GM23338 (cell line): Measurements from ENCODE around the gene SRD5A2. TPM values are rescaled to one million over a fixed set of nuclear protein-coding genes. Genes with fewer than 3 reads are reported as not detected.
A peak's percentile ranks its signal among the peaks of the same experiment; 100 is the strongest.

ENCODE experiments used
- ATAC-seq: fragments of 200-7000 bp; cut with Tn5 transposase; 3 replicates; pipeline ENCODE4 v1.9.1; 2020
- DNase-seq: peaks from one replicate; pipeline ENCODE4 v3.0.0-alpha.2; 2015; ENCODE audit warnings: low spot score
- H2AFZ ChIP-seq: fragments of 200-600 bp; sonication (generic); 2 replicates; pipeline ENCODE4 v1.8.0; 2016; ENCODE audit warnings: antibody characterized with exemption, mild to moderate bottlenecking, moderate library complexity
- H3F3A ChIP-seq: fragments of 200-600 bp; sonication (generic); replicated peaks from 2 replicates; pipeline ENCODE4 v1.8.0; 2017; ENCODE audit warnings: antibody characterized with exemption, mixed run types, low read depth
- H3K27ac ChIP-seq: fragments of 200-600 bp; sonication (generic); 2 replicates; pipeline ENCODE4 v1.6.1; 2016; ENCODE audit warnings: low read depth
- H3K27me3 ChIP-seq: fragments of 200-600 bp; sonication (generic); 2 replicates; pipeline ENCODE4 v1.8.0; 2016; ENCODE audit warnings: mild to moderate bottlenecking, mixed run types, moderate library complexity; ENCODE audit not compliant: insufficient read depth
- H3K36me3 ChIP-seq: fragments of 200-600 bp; sonication (generic); 2 replicates; pipeline ENCODE4 v1.8.0; 2016; ENCODE audit warnings: mild to moderate bottlenecking; ENCODE audit not compliant: insufficient read depth
- H3K4me1 ChIP-seq: fragments of 200-600 bp; sonication (generic); 2 replicates; pipeline ENCODE4 v1.8.0; 2016; ENCODE audit warnings: mild to moderate bottlenecking, moderate library complexity; ENCODE audit not compliant: insufficient read depth
- H3K4me2 ChIP-seq: fragments of 200-600 bp; sonication (generic); 2 replicates; pipeline ENCODE4 v1.7.1; 2017; ENCODE audit warnings: mixed run types
- H3K4me3 ChIP-seq: fragments of 200-600 bp; sonication (generic); 2 replicates; pipeline ENCODE4 v1.6.1; 2016; ENCODE audit warnings: mixed run types
- H3K79me2 ChIP-seq: fragments of 200-600 bp; sonication (generic); replicated peaks from 2 replicates; pipeline ENCODE4 v1.8.0; 2017; ENCODE audit warnings: mild to moderate bottlenecking; ENCODE audit not compliant: insufficient read depth
- H3K9me2 ChIP-seq: fragments of 200-600 bp; sonication (generic); 2 replicates; pipeline ENCODE4 v1.8.0; 2017; ENCODE audit not compliant: insufficient read depth
- H4K20me1 ChIP-seq: fragments of 200-600 bp; sonication (generic); replicated peaks from 2 replicates; pipeline ENCODE4 v1.8.0; 2017; ENCODE audit warnings: mild to moderate bottlenecking; ENCODE audit not compliant: insufficient read depth
- H3K27ac Mint-ChIP-seq: 2 replicates; pipeline ENCODE4 v1.8.0; 2020; ENCODE audit warnings: inconsistent platforms, mild to moderate bottlenecking, moderate library complexity, mixed read lengths
- H3K27me3 Mint-ChIP-seq: 3 replicates; pipeline ENCODE4 v1.8.0; 2022; ENCODE audit warnings: low read depth, mild to moderate bottlenecking, moderate library complexity, mixed read lengths, inconsistent platforms; ENCODE audit not compliant: insufficient read depth, poor library complexity
- H3K36me3 Mint-ChIP-seq: 3 replicates; pipeline ENCODE4 v1.8.0; 2021; ENCODE audit warnings: low read depth, mild to moderate bottlenecking, inconsistent platforms, moderate library complexity, mixed read lengths
- H3K4me1 Mint-ChIP-seq: 3 replicates; pipeline ENCODE4 v1.8.0; 2020; ENCODE audit warnings: mild to moderate bottlenecking, inconsistent platforms, mixed read lengths
- H3K4me3 Mint-ChIP-seq: 3 replicates; pipeline ENCODE4 v1.8.0; 2021; ENCODE audit warnings: moderate library complexity, mild to moderate bottlenecking, inconsistent platforms, mixed read lengths
- H3K9me3 Mint-ChIP-seq: 3 replicates; pipeline ENCODE4 v1.8.0; 2020; ENCODE audit warnings: moderate library complexity, mild to moderate bottlenecking, inconsistent platforms, mixed read lengths
- CREB1 ChIP-seq: fragments of 250-450 bp; sonication (Bioruptor Pico); IDR thresholded peaks from 2 replicates; pipeline ENCODE4 v1.5.0; 2020; ENCODE audit warnings: low read depth, mild to moderate bottlenecking, moderate library complexity
- CTCF ChIP-seq, 2 experiments: fragments of 200-600 bp in 1 of 2; sonication (generic) in 1 of 2; conservative IDR thresholded peaks; 2 replicates each; pipeline versions ENCODE4 v1.5.1 to v1.6.1; 2016 to 2017; ENCODE audit warnings: antibody characterized with exemption in 2 of 2, low read depth in 2 of 2, mild to moderate bottlenecking in 2 of 2, moderate library complexity in 1 of 2
- EZH2 ChIP-seq: fragments of 200-600 bp; sonication (generic); IDR thresholded peaks from one replicate; pipeline ENCODE4 v1.8.0; 2017; ENCODE audit warnings: antibody characterized with exemption, mild to moderate bottlenecking, low read depth; ENCODE audit not compliant: unreplicated experiment
- EZH2phosphoT487 ChIP-seq: fragments of 200-600 bp; sonication (generic); IDR thresholded peaks from one replicate; pipeline ENCODE4 v1.8.1; 2018; ENCODE audit warnings: antibody characterized with exemption; ENCODE audit not compliant: unreplicated experiment
- JUNB ChIP-seq: IDR thresholded peaks from one replicate; pipeline ENCODE4 v1.6.1; 2016; ENCODE audit warnings: antibody characterized with exemption; ENCODE audit not compliant: unreplicated experiment
- POLR2AphosphoS5 ChIP-seq: IDR thresholded peaks from 2 replicates; pipeline ENCODE4 v1.6.1; 2016; ENCODE audit warnings: antibody characterized with exemption, low read depth
- REST ChIP-seq: IDR thresholded peaks from one replicate; pipeline ENCODE4 v1.6.1; 2018; ENCODE audit warnings: antibody characterized with exemption; ENCODE audit not compliant: unreplicated experiment
- STAT1 ChIP-seq: IDR thresholded peaks from one replicate; pipeline ENCODE4 v1.6.1; 2016; ENCODE audit warnings: antibody characterized with exemption; ENCODE audit not compliant: unreplicated experiment
- ZNF114 ChIP-seq: fragments of 250-450 bp; sonication (Bioruptor Pico); IDR thresholded peaks from 2 replicates; pipeline ENCODE4 v1.5.0; 2020; ENCODE audit warnings: mild to moderate bottlenecking, moderate library complexity
- ZNF331 ChIP-seq: fragments of 250-450 bp; sonication (Bioruptor Pico); IDR thresholded peaks from 2 replicates; pipeline ENCODE4 v1.5.0; 2020; ENCODE audit warnings: low read depth, mild to moderate bottlenecking, moderate library complexity
- ZNF462 ChIP-seq: fragments of 250-450 bp; sonication (Bioruptor Pico); IDR thresholded peaks from 2 replicates; pipeline ENCODE4 v1.5.0; 2020; ENCODE audit warnings: mild to moderate bottlenecking, moderate library complexity
- polyA plus RNA-seq: library from polyadenylated mRNA; unstranded; fragments of >200 nt; fragmentation: Nextera tagmentation; extraction: Ambion mirVana; gene quantifications from 2 replicates; pipeline ENCODE4 v1.2.1, GENCODE V29; 2016
- total RNA-seq: library from RNA; depleted of rRNA; stranded (reverse); fragments of >200 nt; shearing (Covaris generic); gene quantifications from 2 replicates; pipeline ENCODE4 v1.2.3, GENCODE V29; 2014

SRD5A2 gene
- total and polyA plus RNA-seq, 2 experiments from 2014 or later, result 0.03 to 0.05 TPM

GRCh38 chr2:31511376-31511775, 69.4 kb downstream of the SRD5A2 start:
- Histone ChIP-seq H3F3A (no peaks in the 10 kb centered on the region), H4K20me1 (no peaks in the 10 kb centered on the region), H3K36me3 (no peaks in the 10 kb centered on the region), H3K9me2 (peaks cover 5% of the 10 kb centered on the region; the same call in 1 of the 2 replicates), H3K27me3 (no peaks in the 10 kb centered on the region), H3K4me2 (no peak overlapping the region), H3K27ac (no peak overlapping the region), H2AFZ (no peak overlapping the region), H3K4me3 (no peak overlapping the region), H3K79me2 (no peaks in the 10 kb centered on the region), H3K4me1 (no peaks in the 10 kb centered on the region)
- H3K4me1 Mint-ChIP-seq, result no peaks in the 10 kb centered on the region
- H3K27me3 Mint-ChIP-seq, result no peaks in the 10 kb centered on the region
- no peak overlapping the region for H3K4me3 Mint-ChIP-seq
- no peaks in the 10 kb centered on the region for H3K36me3 Mint-ChIP-seq
- ATAC-seq (no peak), DNase-seq (no peak)
- H3K27ac Mint-ChIP-seq, result no peak overlapping the region
- no peak for TF ChIP-seq CREB1
- TF ChIP-seq EZH2, result no peak
- no peak for TF ChIP-seq EZH2phosphoT487
- no peak for TF ChIP-seq ZNF331 (CRISPR knock-in tag)
- H3K9me3 Mint-ChIP-seq, result no peaks in the 10 kb centered on the region

- Histone ChIP-seq H3K4me2 (no peak overlapping the region), H3K4me3 (no peak overlapping the region), H3K36me3 (no peaks in the 10 kb centered on the region), H3K27me3 (no peaks in the 10 kb centered on the region), H2AFZ (peak overlapping the region; percentile 49; the same call in 1 of the 2 replicates), H3F3A (no peaks in the 10 kb centered on the region), H3K79me2 (no peaks in the 10 kb centered on the region), H4K20me1 (no peaks in the 10 kb centered on the region), H3K9me2 (no peaks in the 10 kb centered on the region; the same call in 1 of the 2 replicates), H3K27ac (no peak overlapping the region), H3K4me1 (no peaks in the 10 kb centered on the region)
- Mint-ChIP-seq H3K27ac (no peak overlapping the region), H3K4me1 (no peaks in the 10 kb centered on the region), H3K4me3 (no peak overlapping the region), H3K27me3 (peaks cover 1% of the 10 kb centered on the region), H3K9me3 (no peaks in the 10 kb centered on the region), H3K36me3 (no peaks in the 10 kb centered on the region)
- ATAC-seq (no peak), DNase-seq (no peak)
- TF ChIP-seq REST, result no peak
- TF ChIP-seq ZNF114 (CRISPR knock-in tag), result no peak
- no peak for TF ChIP-seq POLR2AphosphoS5
- TF ChIP-seq EZH2phosphoT487, result no peak
- TF ChIP-seq STAT1, result no peak
- TF ChIP-seq EZH2, result no peak
- no peak for TF ChIP-seq CTCF (conservative IDR thresholded peaks at IDR 0.05; ENCODE audit: low read depth in 2 of 2)
- TF ChIP-seq JUNB, result no peak
- no peak for TF ChIP-seq ZNF331 (CRISPR knock-in tag)
- TF ChIP-seq ZNF462 (CRISPR knock-in tag), result no peak
Measured at GRCh38 chr2:31505111-31505510, 75.6 kb downstream of the SRD5A2 start.
